HG03342 (cell line): Measurements from ENCODE around the gene CC2D1A.

Experiments used
- ATAC-seq: cut with Tn5 transposase; IDR thresholded peaks from one replicate; pipeline ENCODE4 v1.9.1; 2021; ENCODE audit warnings: mild to moderate bottlenecking, moderate library complexity; ENCODE audit not compliant: unreplicated experiment

Gene CC2D1A

DNA sequence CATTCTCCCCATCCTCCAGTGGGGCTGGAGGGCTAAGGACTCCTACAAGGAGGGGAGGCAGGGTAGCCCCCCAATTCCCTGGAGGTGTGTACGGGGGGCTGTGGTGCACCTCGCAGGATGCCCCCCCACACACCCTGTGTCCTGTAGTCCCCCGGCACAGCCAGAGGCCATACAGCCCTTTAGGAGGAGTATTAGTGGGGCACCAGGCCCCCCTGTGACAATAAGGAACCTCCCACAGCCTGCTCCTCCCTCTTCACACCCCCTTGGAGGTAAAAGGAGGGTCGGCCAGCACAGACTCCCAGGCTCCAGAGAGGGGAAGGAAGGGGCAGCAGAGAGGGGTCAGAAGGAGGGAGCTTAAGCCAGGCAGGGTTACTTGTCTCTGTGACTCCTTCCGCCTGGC, 29.2 kb upstream of the CC2D1A start, which contains the start of gene NANOS3:
Gene NANOS3, plus strand, starts transcription at position 301 of the 400 bp plus-strand sequence. CDS start 115 bp downstream, outside the sequence.
- ATAC-seq = no peak

- ATAC-seq = no peak
Observed at GRCh38 chr19:13877303-13877702, 28.7 kb upstream of the CC2D1A start.

- ATAC-seq = peak; percentile 82
Observed at GRCh38 chr19:13880059-13881043, 25.6 kb upstream of the CC2D1A start.

DNA sequence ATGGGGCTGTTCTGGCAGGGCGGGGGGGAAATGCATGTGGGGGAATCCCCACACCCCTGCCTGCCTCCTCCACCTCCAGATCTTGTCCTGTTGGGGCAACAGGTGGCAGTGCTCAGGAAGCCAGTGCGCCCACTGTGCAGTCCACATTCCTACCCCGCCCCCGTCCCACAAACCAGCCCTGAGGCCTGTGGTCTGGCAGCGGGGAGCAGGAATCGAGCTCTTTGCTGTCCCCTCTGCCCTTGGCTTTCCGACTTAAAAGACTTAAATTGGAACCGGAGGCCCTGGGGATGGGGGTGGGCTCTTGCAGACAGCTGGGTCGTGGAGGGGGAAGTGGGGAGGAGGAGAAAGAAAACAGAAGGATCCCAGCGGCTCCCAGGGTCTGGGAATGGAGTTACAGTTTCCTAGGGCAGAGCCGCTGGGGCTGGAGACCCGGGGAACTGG, 24.7 kb upstream of the CC2D1A start:
- ATAC-seq = no peak

GRCh38 chr19:13881692-13882418, 24.1 kb upstream of the CC2D1A start:
- ATAC-seq = no peak

GRCh38 chr19:13882419-13882795, 23.6 kb upstream of the CC2D1A start:
- no peak for ATAC-seq

DNA sequence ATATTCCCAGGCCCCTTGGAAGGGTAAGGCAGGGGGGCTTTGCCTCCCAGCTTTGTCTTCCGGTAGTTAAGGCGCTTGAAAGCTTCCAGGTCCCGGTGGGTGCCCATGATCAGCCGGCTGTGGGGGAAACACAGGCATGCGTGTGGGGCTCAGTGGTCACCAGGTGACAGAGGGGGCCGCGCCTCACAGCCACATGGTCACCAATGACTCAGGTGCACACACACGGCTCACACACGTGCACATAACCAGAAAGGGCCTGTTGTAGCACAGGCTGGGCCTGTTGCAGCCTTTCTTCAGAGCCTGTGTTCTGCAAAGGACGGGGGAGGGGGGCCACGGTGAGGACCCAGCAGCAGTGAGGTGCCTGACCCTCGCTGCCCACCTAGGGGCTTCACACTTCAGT, 23.2 kb upstream of the CC2D1A start:
- ATAC-seq = no peak

- no peak for ATAC-seq
Observed at GRCh38 chr19:13883516-13884064, 22.4 kb upstream of the CC2D1A start.

DNA sequence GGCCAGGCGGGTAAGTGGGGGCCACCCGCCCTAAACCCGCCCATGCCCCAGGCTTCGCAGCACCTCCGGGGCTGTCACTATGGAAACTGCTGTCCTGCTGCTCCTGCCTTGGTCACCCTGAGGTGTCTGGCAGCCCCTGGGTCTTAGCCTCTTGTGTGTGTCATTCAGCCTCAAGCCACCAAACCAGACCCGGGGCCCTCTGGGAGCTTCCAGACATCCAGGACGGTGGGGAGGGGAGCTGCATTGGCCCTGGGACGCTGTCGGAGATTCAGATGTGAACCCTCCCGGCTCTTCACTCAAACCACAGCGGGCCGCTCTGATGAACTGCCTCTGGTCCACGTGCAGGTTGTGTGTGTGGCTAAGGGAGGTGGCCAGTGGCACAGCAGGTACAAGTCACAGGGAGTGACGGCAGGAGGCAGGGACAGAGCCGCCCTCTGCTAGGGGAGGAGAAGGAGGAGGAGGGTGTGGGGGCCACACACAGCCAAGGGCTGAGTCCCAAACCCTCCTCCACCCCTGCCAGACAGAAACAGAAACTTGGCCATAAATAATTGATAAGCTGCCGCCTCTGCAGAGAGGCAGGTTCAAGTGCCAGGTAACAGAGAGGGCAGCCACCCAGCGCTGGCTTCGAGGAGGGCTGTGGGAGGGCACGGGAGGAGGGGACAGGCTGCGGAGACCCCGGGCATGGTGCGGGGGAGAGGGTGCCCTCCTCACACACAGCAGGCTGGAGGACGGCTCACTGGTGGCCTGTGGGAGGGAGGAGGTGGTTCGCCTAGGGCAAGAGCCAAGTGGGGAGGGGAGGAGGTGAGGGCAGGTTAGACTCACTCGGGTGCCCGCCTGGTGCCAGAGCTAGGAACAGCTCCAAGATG, 21.0 kb upstream of the CC2D1A start:
- ATAC-seq = no peak

DNA sequence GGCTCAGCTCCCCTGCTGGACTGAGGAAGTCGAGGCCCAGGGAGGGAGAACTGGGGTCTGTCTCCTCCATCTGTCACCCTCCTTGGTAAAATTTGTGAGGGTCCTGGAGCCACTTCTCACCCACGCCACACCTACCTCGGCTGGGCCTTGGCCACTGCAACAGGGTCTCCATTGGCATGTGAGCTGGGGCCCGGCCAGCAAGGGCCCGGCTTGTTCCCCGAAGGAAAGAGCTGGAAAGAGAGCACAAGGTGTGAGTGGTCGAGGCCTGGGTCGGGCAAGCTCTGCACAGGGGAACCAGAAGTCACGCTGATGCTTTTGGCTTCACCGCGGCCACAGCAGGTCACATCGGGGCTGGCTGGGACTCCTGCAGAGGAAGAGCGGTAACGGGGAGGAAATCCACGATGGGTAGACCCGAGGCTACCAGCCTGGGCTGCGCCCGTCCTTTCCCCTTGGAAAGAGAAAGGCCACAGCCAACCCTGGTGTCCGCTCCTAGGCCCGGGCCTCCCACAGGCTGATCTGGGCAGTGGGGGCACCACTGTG, 20.1 kb upstream of the CC2D1A start:
- no peak for ATAC-seq

DNA sequence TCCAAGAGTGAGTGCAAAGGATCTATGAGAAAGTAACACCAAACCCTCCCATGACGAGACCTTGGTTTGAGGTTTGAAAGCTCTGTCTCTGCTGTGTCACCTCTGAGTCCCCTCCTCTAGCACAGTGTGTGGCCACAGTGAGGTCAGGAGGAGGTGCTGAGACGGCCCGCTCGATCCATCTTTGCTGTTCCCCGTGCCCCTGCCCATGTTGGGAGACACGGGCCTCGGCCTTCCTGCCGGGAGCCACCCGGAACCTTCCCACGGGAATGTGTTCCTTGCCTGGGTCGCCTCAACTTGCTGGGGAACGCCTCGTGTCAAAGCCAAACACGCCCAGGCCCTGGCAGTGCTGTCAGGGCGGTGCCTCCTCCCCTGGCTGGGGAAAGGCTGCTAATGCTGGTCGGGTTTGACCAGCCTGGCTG, 19.0 kb upstream of the CC2D1A start:
- ATAC-seq = no peak

- ATAC-seq = no peak
Observed at GRCh38 chr19:13887517-13887916, 18.5 kb upstream of the CC2D1A start.

GRCh38 chr19:13888281-13888680, 17.7 kb upstream of the CC2D1A start:
- no peak for ATAC-seq

- ATAC-seq = no peak
Observed at GRCh38 chr19:13890136-13890535, 15.9 kb upstream of the CC2D1A start.

DNA sequence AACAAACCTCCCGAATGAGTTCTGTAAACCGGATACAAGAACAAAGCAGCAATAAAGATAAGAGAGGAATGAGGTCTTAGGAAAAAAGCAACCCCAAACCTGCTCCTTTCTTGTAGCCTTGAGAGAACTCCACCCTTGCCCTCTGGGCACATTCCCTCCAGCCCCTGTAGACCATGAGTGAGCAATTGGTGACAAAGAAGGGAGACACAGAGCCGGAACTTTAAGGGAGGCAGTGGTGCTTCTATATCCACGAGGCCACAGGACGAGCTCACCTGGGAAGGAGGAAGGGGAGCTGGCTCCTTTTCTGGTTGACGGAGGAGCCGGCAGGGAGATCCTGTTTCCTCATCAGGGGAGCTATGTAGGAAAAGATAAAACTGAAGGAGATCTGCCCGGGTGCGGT, 13.1 kb upstream of the CC2D1A start:
- ATAC-seq = no peak

GRCh38 chr19:13894552-13894951, 11.4 kb upstream of the CC2D1A start:
- no peak for ATAC-seq

- ATAC-seq = no peak
Observed at GRCh38 chr19:13896227-13896626, 9.8 kb upstream of the CC2D1A start.

GRCh38 chr19:13899393-13899792, 6.6 kb upstream of the CC2D1A start:
- ATAC-seq = no peak

DNA sequence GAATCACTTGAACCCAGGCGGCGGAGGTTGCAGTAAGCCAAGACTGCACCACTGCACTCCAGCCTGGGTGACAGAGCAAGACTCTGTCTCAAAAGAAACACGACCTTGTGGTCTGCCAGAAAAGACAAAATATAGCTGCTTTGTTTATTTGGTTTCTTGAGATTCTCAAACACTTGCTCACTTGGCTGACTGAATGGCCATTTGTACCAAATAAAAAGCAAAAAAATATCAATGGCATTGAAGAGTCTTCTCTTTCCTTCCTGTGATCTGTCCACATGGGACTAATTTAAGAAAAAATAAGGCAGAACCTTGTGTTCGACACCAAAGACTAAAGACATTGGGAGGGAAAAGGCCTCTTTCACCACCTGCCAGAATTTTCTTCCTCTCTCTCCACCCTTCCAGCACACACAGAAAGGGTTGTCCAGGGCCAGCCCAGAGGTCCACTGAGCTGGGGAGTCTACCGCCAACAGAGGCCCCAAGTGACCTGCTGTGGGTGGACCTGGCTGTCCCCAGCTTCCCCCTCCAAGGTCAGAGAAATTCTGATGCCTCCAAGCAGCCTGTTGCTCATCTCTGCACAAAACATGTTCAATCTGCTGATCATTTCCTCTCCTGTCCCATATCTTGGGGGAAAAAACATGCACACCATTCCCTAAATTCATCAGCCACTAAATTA, 6.0 kb upstream of the CC2D1A start:
- no peak for ATAC-seq
